GM12878 (cell line): Measurements from ENCODE around the gene CEP128.

ENCODE experiments used
- ATF7 ChIP-seq: fragments of 450-650 bp; IDR thresholded peaks from 2 replicates; pipeline ENCODE4 v1.6.1; 2016; ENCODE audit warnings: low read depth, mild to moderate bottlenecking
- CHD2 ChIP-seq: IDR thresholded peaks from 2 replicates; pipeline ENCODE4 v1.6.1; 2011; ENCODE audit warnings: low read depth, low read length, improper control_type of control experiment, borderline replicate concordance
- EP300 ChIP-seq, 2 experiments: fragments of 150-350 bp in 1 of 2; IDR thresholded peaks; 2 replicates each; pipeline ENCODE4 v1.6.1; 2011 to 2012; ENCODE audit warnings: low read depth in 2 of 2, low read length in 2 of 2, borderline replicate concordance in 1 of 2, improper control_type of control experiment in 1 of 2, inconsistent platforms in 1 of 2; ENCODE audit not compliant: control insufficient read depth in 1 of 2
- MTA3 ChIP-seq: IDR thresholded peaks from 2 replicates; pipeline ENCODE4 v1.6.1; 2012; ENCODE audit warnings: low read length, inconsistent platforms, borderline replicate concordance
- POLR2AphosphoS5 ChIP-seq: IDR thresholded peaks from 2 replicates; pipeline ENCODE4 v1.6.1; 2011; ENCODE audit warnings: mild to moderate bottlenecking, low read length, inconsistent platforms
- SMC3 ChIP-seq: IDR thresholded peaks from 2 replicates; pipeline ENCODE4 v1.6.1; 2011; ENCODE audit warnings: low read length, improper control_type of control experiment, borderline replicate concordance
- TF ChIP-seq, protein P1 (sequence below): IDR thresholded peaks from 2 replicates; pipeline ENCODE4 v1.6.1; 2011; ENCODE audit warnings: low read depth, low read length, improper control_type of control experiment, borderline replicate concordance
- TF ChIP-seq, protein P2 (sequence below), 3 experiments: IDR thresholded peaks in 2 of 3; conservative IDR thresholded peaks in 1 of 3; 2 replicates each; pipeline ENCODE4 v1.5.1; 2011; ENCODE audit warnings: low read depth in 3 of 3, low read length in 3 of 3, mild to moderate bottlenecking in 3 of 3, control low read depth in 2 of 3, moderate library complexity in 2 of 3, inconsistent platforms in 1 of 3, mixed read lengths in 1 of 3; ENCODE audit not compliant: control insufficient read depth in 2 of 3, insufficient read depth in 1 of 3; ENCODE audit errors: extremely low read depth in 1 of 3
- TF ChIP-seq, protein P3 (sequence below): IDR thresholded peaks from 2 replicates; pipeline ENCODE4 v1.6.1; 2011; ENCODE audit warnings: mild to moderate bottlenecking, low read depth, low read length, moderate library complexity; ENCODE audit not compliant: insufficient replicate concordance
- TF ChIP-seq, protein P4 (sequence below): IDR thresholded peaks from 2 replicates; pipeline ENCODE4 v1.6.1; 2012; ENCODE audit warnings: mild to moderate bottlenecking, low read depth, low read length
- TF ChIP-seq, protein P5 (sequence below): IDR thresholded peaks from 2 replicates; pipeline ENCODE4 v1.6.1; 2011; ENCODE audit warnings: low read depth, mild to moderate bottlenecking, low read length, moderate library complexity, borderline replicate concordance; ENCODE audit errors: extremely low read depth

DNA sequence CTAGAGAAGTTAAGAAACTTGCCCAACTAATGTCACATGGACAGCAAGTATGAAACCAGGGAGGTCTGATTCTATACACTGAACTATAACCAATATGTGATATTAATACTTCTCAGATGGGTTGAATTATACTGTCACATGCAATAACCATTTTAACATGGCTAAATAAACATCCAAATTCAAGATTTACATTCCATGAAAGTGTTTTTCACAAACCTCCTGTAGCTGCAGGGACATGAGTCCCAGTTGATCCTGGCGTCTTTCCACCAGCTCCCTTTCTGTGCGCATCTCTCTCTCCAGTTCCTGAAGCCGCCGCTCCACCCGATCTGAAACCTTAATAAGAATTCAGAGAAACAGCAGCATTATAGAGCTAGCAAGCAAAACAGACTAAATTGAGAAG, 79.0 kb downstream of the CEP128 start:
- TF ChIP-seq, protein P1, sequence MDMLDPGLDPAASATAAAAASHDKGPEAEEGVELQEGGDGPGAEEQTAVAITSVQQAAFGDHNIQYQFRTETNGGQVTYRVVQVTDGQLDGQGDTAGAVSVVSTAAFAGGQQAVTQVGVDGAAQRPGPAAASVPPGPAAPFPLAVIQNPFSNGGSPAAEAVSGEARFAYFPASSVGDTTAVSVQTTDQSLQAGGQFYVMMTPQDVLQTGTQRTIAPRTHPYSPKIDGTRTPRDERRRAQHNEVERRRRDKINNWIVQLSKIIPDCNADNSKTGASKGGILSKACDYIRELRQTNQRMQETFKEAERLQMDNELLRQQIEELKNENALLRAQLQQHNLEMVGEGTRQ: no peak
- TF ChIP-seq, protein P2, sequence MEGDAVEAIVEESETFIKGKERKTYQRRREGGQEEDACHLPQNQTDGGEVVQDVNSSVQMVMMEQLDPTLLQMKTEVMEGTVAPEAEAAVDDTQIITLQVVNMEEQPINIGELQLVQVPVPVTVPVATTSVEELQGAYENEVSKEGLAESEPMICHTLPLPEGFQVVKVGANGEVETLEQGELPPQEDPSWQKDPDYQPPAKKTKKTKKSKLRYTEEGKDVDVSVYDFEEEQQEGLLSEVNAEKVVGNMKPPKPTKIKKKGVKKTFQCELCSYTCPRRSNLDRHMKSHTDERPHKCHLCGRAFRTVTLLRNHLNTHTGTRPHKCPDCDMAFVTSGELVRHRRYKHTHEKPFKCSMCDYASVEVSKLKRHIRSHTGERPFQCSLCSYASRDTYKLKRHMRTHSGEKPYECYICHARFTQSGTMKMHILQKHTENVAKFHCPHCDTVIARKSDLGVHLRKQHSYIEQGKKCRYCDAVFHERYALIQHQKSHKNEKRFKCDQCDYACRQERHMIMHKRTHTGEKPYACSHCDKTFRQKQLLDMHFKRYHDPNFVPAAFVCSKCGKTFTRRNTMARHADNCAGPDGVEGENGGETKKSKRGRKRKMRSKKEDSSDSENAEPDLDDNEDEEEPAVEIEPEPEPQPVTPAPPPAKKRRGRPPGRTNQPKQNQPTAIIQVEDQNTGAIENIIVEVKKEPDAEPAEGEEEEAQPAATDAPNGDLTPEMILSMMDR (IDR thresholded peaks at IDR 0.05 in 2 of 3, conservative IDR thresholded peaks at IDR 0.05 in 1 of 3; ENCODE audit: control insufficient read depth in 2 of 3, extremely low read depth in 1 of 3, insufficient read depth in 1 of 3, low read depth in 3 of 3, low read length in 3 of 3): no peak
- TF ChIP-seq, protein P3, sequence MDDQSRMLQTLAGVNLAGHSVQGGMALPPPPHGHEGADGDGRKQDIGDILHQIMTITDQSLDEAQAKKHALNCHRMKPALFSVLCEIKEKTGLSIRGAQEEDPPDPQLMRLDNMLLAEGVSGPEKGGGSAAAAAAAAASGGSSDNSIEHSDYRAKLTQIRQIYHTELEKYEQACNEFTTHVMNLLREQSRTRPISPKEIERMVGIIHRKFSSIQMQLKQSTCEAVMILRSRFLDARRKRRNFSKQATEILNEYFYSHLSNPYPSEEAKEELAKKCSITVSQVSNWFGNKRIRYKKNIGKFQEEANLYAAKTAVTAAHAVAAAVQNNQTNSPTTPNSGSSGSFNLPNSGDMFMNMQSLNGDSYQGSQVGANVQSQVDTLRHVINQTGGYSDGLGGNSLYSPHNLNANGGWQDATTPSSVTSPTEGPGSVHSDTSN: no peak
- TF ChIP-seq MTA3 (no peak), ATF7 (no peak), CHD2 (no peak), SMC3 (no peak), EP300 (IDR thresholded peaks at IDR 0.05; ENCODE audit: borderline replicate concordance in 1 of 2, control insufficient read depth in 1 of 2, low read depth in 2 of 2, low read length in 2 of 2) (no peak), POLR2AphosphoS5 (no peak)
- TF ChIP-seq, protein P4, sequence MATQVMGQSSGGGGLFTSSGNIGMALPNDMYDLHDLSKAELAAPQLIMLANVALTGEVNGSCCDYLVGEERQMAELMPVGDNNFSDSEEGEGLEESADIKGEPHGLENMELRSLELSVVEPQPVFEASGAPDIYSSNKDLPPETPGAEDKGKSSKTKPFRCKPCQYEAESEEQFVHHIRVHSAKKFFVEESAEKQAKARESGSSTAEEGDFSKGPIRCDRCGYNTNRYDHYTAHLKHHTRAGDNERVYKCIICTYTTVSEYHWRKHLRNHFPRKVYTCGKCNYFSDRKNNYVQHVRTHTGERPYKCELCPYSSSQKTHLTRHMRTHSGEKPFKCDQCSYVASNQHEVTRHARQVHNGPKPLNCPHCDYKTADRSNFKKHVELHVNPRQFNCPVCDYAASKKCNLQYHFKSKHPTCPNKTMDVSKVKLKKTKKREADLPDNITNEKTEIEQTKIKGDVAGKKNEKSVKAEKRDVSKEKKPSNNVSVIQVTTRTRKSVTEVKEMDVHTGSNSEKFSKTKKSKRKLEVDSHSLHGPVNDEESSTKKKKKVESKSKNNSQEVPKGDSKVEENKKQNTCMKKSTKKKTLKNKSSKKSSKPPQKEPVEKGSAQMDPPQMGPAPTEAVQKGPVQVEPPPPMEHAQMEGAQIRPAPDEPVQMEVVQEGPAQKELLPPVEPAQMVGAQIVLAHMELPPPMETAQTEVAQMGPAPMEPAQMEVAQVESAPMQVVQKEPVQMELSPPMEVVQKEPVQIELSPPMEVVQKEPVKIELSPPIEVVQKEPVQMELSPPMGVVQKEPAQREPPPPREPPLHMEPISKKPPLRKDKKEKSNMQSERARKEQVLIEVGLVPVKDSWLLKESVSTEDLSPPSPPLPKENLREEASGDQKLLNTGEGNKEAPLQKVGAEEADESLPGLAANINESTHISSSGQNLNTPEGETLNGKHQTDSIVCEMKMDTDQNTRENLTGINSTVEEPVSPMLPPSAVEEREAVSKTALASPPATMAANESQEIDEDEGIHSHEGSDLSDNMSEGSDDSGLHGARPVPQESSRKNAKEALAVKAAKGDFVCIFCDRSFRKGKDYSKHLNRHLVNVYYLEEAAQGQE: no peak
- TF ChIP-seq, protein P5, sequence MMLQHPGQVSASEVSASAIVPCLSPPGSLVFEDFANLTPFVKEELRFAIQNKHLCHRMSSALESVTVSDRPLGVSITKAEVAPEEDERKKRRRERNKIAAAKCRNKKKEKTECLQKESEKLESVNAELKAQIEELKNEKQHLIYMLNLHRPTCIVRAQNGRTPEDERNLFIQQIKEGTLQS: no peak
